Colonic mucosa (tissue), 4 donors: ENCODE measurements around the gene TAMM41. TPM values are rescaled to one million over a fixed set of nuclear protein-coding genes. Genes with fewer than 3 reads are reported as not detected.

Experiments used
- DNase-seq: peaks from one replicate; pipeline ENCODE4 v3.0.0-alpha.2; 2020
- H3K27ac ChIP-seq: fragments of 200-600 bp; one replicate; pipeline ENCODE4 v1.8.0; 2021
- H3K27me3 ChIP-seq: fragments of 200-600 bp; one replicate; pipeline ENCODE4 v1.8.0; 2021
- H3K36me3 ChIP-seq: fragments of 200-600 bp; one replicate; pipeline ENCODE4 v1.8.0; 2021
- H3K4me1 ChIP-seq: fragments of 200-600 bp; one replicate; pipeline ENCODE4 v1.8.0; 2021; ENCODE audit warnings: mild to moderate bottlenecking
- H3K4me3 ChIP-seq: fragments of 200-600 bp; one replicate; pipeline ENCODE4 v1.8.0; 2021
- H3K9ac ChIP-seq, 2 donors: one replicate each; pipeline ENCODE4 v1.7.0; 2013; ENCODE audit warnings: control low read depth in 2 of 2, low read depth in 2 of 2, low read length in 2 of 2
- H3K9me3 ChIP-seq: fragments of 200-600 bp; one replicate; pipeline ENCODE4 v1.8.0; 2021
- intact Hi-C: fragments of 100-400 bp; cut with DNase I; formaldehyde crosslinking; loops from one replicate; pipeline ENCODE4 v1.14.1; 2022
- total RNA-seq, 2 donors: library from RNA; stranded (reverse); fragmentation: NEBNext Ultra II Directional in 1 of 2; extraction: Animal tissue kit (Norgen Biotek cat#: 25700) in 1 of 2; gene quantifications; one replicate each; pipeline ENCODE4 v1.2.1, GENCODE V29; 2021
- TF ChIP-seq, protein P1 (sequence below): fragments of 200-600 bp; IDR thresholded peaks from one replicate; pipeline ENCODE4 v1.8.0; 2022; ENCODE audit warnings: antibody characterized with exemption, mild to moderate bottlenecking
- donor health status: healthy.
- donor health status: DM: no; HTN: no; CAD: no.
- donor health status: DM: no; HTN: no; CAD: no.

The TAMM41 gene
- total RNA-seq, 2 donors from 2014 or later, result 12.7 to 20.5 TPM

DNA sequence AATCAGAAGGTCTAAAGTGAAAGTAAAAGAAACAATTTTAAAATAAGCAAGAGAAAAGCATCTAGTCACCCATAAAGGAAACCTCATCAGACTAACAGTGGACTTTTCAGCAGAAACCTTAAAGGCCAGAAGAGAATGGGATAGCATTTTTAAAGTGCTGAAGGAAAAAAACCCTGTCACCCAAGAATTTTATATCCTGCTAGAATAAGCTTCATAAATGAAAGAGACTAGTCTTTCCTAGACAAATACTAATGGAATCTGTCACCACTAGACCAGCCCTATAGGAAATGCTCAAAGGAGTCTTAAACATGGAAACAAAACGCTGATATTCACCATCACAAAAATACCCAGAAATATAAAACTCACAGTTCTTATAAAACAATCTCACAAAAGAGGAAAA lies 46.9 kb downstream of the TAMM41 start:
- no peak overlapping the region for H3K9ac ChIP-seq
- no peaks in the 10 kb centered on the region for H3K4me1 ChIP-seq
- no peak for DNase-seq
- intact Hi-C loops, result loop anchor here (10.0 kb wide), 1 partner anchor 145 kb away; no protein-coding TSS in a partner anchor
- no peak overlapping the region for H3K27ac ChIP-seq
- H3K4me3 ChIP-seq, result no peak overlapping the region
- TF ChIP-seq, protein P1, sequence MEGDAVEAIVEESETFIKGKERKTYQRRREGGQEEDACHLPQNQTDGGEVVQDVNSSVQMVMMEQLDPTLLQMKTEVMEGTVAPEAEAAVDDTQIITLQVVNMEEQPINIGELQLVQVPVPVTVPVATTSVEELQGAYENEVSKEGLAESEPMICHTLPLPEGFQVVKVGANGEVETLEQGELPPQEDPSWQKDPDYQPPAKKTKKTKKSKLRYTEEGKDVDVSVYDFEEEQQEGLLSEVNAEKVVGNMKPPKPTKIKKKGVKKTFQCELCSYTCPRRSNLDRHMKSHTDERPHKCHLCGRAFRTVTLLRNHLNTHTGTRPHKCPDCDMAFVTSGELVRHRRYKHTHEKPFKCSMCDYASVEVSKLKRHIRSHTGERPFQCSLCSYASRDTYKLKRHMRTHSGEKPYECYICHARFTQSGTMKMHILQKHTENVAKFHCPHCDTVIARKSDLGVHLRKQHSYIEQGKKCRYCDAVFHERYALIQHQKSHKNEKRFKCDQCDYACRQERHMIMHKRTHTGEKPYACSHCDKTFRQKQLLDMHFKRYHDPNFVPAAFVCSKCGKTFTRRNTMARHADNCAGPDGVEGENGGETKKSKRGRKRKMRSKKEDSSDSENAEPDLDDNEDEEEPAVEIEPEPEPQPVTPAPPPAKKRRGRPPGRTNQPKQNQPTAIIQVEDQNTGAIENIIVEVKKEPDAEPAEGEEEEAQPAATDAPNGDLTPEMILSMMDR, result no peak
- H3K9me3 ChIP-seq, result no peaks in the 10 kb centered on the region
- no peaks in the 10 kb centered on the region for H3K27me3 ChIP-seq
- H3K36me3 ChIP-seq, result no peaks in the 10 kb centered on the region

DNA sequence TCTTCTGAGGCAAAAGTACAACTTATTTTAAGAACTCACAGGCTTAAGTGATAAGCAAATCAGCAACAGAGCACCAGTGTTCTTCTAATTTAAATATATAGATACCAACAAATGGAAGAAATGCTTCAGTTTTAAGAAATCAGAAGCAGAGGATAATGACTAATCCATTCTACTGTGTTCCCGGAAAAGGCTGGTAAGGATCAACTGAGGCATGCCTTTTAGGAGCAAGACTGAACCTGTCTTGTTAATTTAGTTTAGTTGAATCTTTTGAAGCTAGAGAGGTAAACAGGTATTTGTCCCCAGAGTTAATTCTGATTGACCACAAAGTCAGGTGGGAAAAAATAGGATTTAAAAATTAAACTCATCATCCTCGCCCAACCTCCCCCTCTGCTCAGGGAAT lies 51.8 kb downstream of the TAMM41 start:
- H3K4me3 ChIP-seq, result no peak overlapping the region
- no peak for DNase-seq
- no peak overlapping the region for H3K27ac ChIP-seq
- H3K27me3 ChIP-seq, result no peaks in the 10 kb centered on the region
- TF ChIP-seq, protein P1, result no peak
- H3K36me3 ChIP-seq, result no peaks in the 10 kb centered on the region
- intact Hi-C loops, result no loop called here
- H3K9me3 ChIP-seq, result no peaks in the 10 kb centered on the region
- H3K9ac ChIP-seq, result no peak overlapping the region
- no peaks in the 10 kb centered on the region for H3K4me1 ChIP-seq

DNA sequence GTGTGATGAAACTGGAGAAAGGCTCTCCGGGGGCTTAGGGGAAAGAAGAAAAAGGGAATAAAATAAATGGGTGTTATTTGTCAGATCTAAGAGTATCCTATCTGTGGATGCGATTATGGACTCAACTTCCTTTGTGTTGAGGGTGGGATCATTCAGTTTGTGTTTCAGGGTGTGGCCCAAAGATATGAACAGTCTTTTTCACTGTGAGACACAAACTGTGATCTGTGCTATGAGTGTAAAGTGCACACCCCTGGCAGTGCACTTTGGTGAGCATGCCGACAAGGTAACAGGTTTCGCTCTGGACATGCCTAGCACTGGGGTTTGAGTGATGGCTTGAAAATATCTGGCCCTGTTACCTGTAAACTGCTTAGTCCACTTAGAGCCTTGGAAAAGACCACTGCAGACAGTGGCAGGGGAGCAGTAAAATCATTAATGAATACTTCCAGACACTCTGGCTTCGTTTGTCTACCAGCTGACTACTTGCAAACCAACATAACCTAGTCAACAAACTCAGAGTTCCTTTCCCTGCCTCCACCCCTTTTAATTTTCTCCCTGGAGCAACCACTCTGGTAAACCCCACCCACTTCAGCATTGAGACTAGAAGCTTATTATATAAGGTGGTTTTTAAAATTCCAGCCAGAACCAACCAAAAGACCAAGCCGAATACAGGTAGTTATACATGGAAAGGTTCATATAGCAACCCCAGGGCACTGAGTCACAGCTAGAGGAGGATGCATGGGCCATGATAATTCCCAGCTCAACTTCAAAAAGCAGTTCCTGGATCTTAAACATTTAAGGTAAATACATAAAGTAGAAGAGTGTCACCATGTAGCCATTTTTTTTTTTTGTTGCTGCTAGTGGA lies 55.1 kb downstream of the TAMM41 start:
- no peak overlapping the region for H3K27ac ChIP-seq
- no peak for DNase-seq
- no peaks in the 10 kb centered on the region for H3K27me3 ChIP-seq
- no peaks in the 10 kb centered on the region for H3K4me1 ChIP-seq
- no peak overlapping the region for H3K4me3 ChIP-seq
- H3K9ac ChIP-seq, result no peak overlapping the region
- no peaks in the 10 kb centered on the region for H3K9me3 ChIP-seq
- TF ChIP-seq, protein P1, result no peak
- intact Hi-C loops, result no loop called here
- H3K36me3 ChIP-seq, result peaks cover 3% of the 10 kb centered on the region

DNA sequence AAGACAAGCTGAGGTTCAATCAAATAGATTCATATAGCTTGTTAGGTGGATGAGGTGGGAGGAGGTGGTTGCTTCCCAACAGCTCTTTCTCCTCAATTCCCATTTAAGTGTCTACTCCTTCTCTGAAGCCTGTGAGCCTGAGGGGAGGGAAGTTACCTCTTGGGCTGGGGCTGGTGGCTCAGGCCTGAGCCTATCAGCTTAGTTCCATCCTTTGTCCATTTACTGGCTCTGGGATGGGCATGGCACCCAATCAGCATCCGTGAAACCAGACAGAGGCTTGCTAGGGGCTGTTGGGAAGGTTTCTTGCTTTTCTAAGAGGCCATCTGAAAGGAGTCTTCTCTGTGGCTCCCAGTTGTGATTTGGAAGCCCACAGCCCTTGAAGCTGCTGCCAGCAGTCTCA lies 57.3 kb downstream of the TAMM41 start:
- TF ChIP-seq, protein P1, result no peak
- H3K36me3 ChIP-seq, result peaks cover 3% of the 10 kb centered on the region
- no peaks in the 10 kb centered on the region for H3K4me1 ChIP-seq
- H3K9me3 ChIP-seq, result no peaks in the 10 kb centered on the region
- no peak for DNase-seq
- H3K4me3 ChIP-seq, result no peak overlapping the region
- H3K9ac ChIP-seq, result no peak overlapping the region
- H3K27ac ChIP-seq, result no peak overlapping the region
- intact Hi-C loops, result no loop called here
- H3K27me3 ChIP-seq, result no peaks in the 10 kb centered on the region

DNA sequence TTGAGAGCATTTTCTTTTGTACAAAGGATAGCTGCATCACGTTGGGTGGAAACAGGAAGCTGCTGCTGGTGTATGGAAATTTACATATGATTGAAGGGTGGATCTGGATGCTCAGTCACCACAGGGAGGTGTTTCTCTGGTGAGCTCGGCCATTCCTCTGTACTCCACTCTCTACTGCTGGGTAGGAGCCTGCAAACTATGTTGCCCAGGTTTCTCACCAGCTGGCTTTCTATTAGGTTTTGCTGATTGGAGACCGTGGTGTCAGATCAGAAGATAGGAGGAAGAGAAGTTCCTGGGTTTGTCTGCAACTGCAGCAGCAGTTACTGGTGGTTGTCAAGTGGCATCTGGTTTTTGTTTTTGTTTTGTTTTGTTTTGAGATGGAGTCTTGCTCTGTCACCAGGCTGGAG lies 61.7 kb downstream of the TAMM41 start:
- intact Hi-C loops, result no loop called here
- Histone ChIP-seq H3K4me1 (no peaks in the 10 kb centered on the region), H3K9ac (no peak overlapping the region), H3K36me3 (peaks cover 3% of the 10 kb centered on the region), H3K27me3 (no peaks in the 10 kb centered on the region), H3K27ac (no peak overlapping the region), H3K4me3 (no peak overlapping the region), H3K9me3 (no peaks in the 10 kb centered on the region)
- no peak for DNase-seq
- TF ChIP-seq, protein P1, result no peak
